Neural progenitor cell (in vitro differentiated cells): ENCODE data around the gene PLA2G5. TPM values are rescaled to one million over a fixed set of nuclear protein-coding genes. Genes with fewer than 3 reads are reported as not detected.
"Not testable (repeated sequence)": the region's sequence is repeated elsewhere in the genome, so short reads cannot be mapped to it uniquely, and the experiment has no call there.

ENCODE experiments used
- DNase-seq: peaks from one replicate; pipeline ENCODE4 v3.0.0-alpha.2; 2016; ENCODE audit warnings: low spot score
- H2AFZ ChIP-seq: fragments of 200-600 bp; sonication (generic); replicated peaks from 2 replicates; pipeline ENCODE4 v1.6.1; 2016; ENCODE audit warnings: antibody characterized with exemption
- H3F3A ChIP-seq: fragments of 200-600 bp; sonication (generic); 2 replicates; pipeline ENCODE4 v1.6.1; 2016; ENCODE audit warnings: antibody characterized with exemption, low read depth
- H3K27ac ChIP-seq: fragments of 200-600 bp; sonication (generic); 2 replicates; pipeline ENCODE4 v1.5.1; 2016; ENCODE audit warnings: mild to moderate bottlenecking
- H3K27me3 ChIP-seq: fragments of 200-600 bp; sonication (generic); 2 replicates; pipeline ENCODE4 v1.6.1; 2016; ENCODE audit warnings: mild to moderate bottlenecking, moderate library complexity
- H3K36me3 ChIP-seq: fragments of 200-600 bp; sonication (generic); 2 replicates; pipeline ENCODE4 v1.5.1; 2016
- H3K4me1 ChIP-seq: fragments of 200-600 bp; sonication (generic); 2 replicates; pipeline ENCODE4 v1.6.1; 2016; ENCODE audit warnings: mixed run types
- H3K4me2 ChIP-seq: fragments of 200-600 bp; sonication (generic); 2 replicates; pipeline ENCODE4 v1.6.1; 2016
- H3K4me3 ChIP-seq: fragments of 200-600 bp; sonication (generic); 2 replicates; pipeline ENCODE4 v1.5.1; 2016
- H3K79me2 ChIP-seq: fragments of 200-600 bp; sonication (generic); 2 replicates; pipeline ENCODE4 v1.6.1; 2016; ENCODE audit warnings: low read depth
- H3K9ac ChIP-seq: fragments of 200-600 bp; sonication (generic); 2 replicates; pipeline ENCODE4 v1.6.1; 2016
- H3K9me3 ChIP-seq: fragments of 200-600 bp; sonication (generic); 2 replicates; pipeline ENCODE4 v1.5.1; 2016; ENCODE audit warnings: low read depth
- H4K20me1 ChIP-seq: fragments of 200-600 bp; sonication (generic); 2 replicates; pipeline ENCODE4 v1.6.1; 2016; ENCODE audit warnings: low read depth
- H3K27ac Mint-ChIP-seq: 3 replicates; pipeline ENCODE4 v1.8.0; 2021; ENCODE audit warnings: mixed read lengths
- H3K27me3 Mint-ChIP-seq: 2 replicates; pipeline ENCODE4 v1.8.0; 2022; ENCODE audit warnings: low read depth, mild to moderate bottlenecking, inconsistent platforms, moderate library complexity, mixed read lengths; ENCODE audit not compliant: insufficient read depth
- H3K36me3 Mint-ChIP-seq: 3 replicates; pipeline ENCODE4 v1.8.0; 2021; ENCODE audit warnings: mixed read lengths
- H3K4me1 Mint-ChIP-seq: 3 replicates; pipeline ENCODE4 v1.8.0; 2021; ENCODE audit warnings: mixed read lengths
- H3K4me3 Mint-ChIP-seq: 3 replicates; pipeline ENCODE4 v1.8.0; 2021; ENCODE audit warnings: mild to moderate bottlenecking, moderate library complexity, mixed read lengths
- H3K9me3 Mint-ChIP-seq: 3 replicates; pipeline ENCODE4 v1.8.0; 2020; ENCODE audit warnings: mixed read lengths
- CTCF ChIP-seq: fragments of 200-600 bp; sonication (generic); IDR thresholded peaks from 2 replicates; pipeline ENCODE4 v1.5.1; 2017; ENCODE audit warnings: antibody characterized with exemption, mild to moderate bottlenecking
- EZH2 ChIP-seq: fragments of 200-600 bp; sonication (generic); IDR thresholded peaks from 2 replicates; pipeline ENCODE4 v1.6.1; 2017; ENCODE audit warnings: antibody characterized with exemption, mild to moderate bottlenecking, moderate library complexity
- EZH2phosphoT487 ChIP-seq: fragments of 200-600 bp; sonication (generic); IDR thresholded peaks from 2 replicates; pipeline ENCODE4 v1.6.1; 2017; ENCODE audit warnings: antibody characterized with exemption
- total RNA-seq: library from RNA; depleted of rRNA; stranded (reverse); fragments of >200 nt; gene quantifications from 2 replicates; pipeline ENCODE4 v1.2.3, GENCODE V29; 2015; ENCODE audit warnings: low replicate concordance

PLA2G5 gene
- total RNA-seq, 1 donor from 2014 or later, result not detected

- TF ChIP-seq EZH2phosphoT487 (no peak), EZH2 (no peak), CTCF (no peak)
- Histone ChIP-seq H4K20me1 (no peaks in the 10 kb centered on the region), H3K9me3 (no peaks in the 10 kb centered on the region), H3K36me3 (no peaks in the 10 kb centered on the region), H3K9ac (no peak overlapping the region), H3K4me1 (no peaks in the 10 kb centered on the region), H3K4me3 (no peak overlapping the region), H3K27me3 (no peaks in the 10 kb centered on the region), H3F3A (no peaks in the 10 kb centered on the region), H3K79me2 (no peaks in the 10 kb centered on the region), H3K27ac (no peak overlapping the region), H2AFZ (no peak overlapping the region), H3K4me2 (no peak overlapping the region)
- Mint-ChIP-seq H3K36me3 (no peaks in the 10 kb centered on the region), H3K4me1 (no peaks in the 10 kb centered on the region), H3K9me3 (peaks cover 3% of the 10 kb centered on the region), H3K27me3 (peaks cover 5% of the 10 kb centered on the region), H3K4me3 (no peak overlapping the region), H3K27ac (no peak overlapping the region)
- DNase-seq, result no peak
Observed at GRCh38 chr1:20058531-20058930, 11.5 kb upstream of the PLA2G5 start.

- no peaks in the 10 kb centered on the region for H3K36me3 ChIP-seq
- no peaks in the 10 kb centered on the region for H3K4me1 Mint-ChIP-seq
- H3K27ac ChIP-seq, result no peak overlapping the region
- H3K9ac ChIP-seq, result no peak overlapping the region
- H3K27me3 Mint-ChIP-seq, result peaks cover 5% of the 10 kb centered on the region
- no peak overlapping the region for H3K4me2 ChIP-seq
- no peak overlapping the region for H3K4me3 ChIP-seq
- no peaks in the 10 kb centered on the region for H3K4me1 ChIP-seq
- no peaks in the 10 kb centered on the region for H3K27me3 ChIP-seq
- H2AFZ ChIP-seq, result no peak overlapping the region
- peaks cover 2% of the 10 kb centered on the region for H3K9me3 Mint-ChIP-seq
- H3K79me2 ChIP-seq, result no peaks in the 10 kb centered on the region
- H3K4me3 Mint-ChIP-seq, result no peak overlapping the region
- H3K9me3 ChIP-seq, result no peaks in the 10 kb centered on the region
- no peak for TF ChIP-seq CTCF
- no peak for TF ChIP-seq EZH2
- TF ChIP-seq EZH2phosphoT487, result no peak
- no peaks in the 10 kb centered on the region for H3F3A ChIP-seq
- H3K36me3 Mint-ChIP-seq, result no peaks in the 10 kb centered on the region
- DNase-seq, result no peak
- no peak overlapping the region for H3K27ac Mint-ChIP-seq
- no peaks in the 10 kb centered on the region for H4K20me1 ChIP-seq
Observed at GRCh38 chr1:20059847-20060246, 10.1 kb upstream of the PLA2G5 start.

- H3K27me3 ChIP-seq, H3K36me3 ChIP-seq, H3K27ac Mint-ChIP-seq, H3K79me2 ChIP-seq, H3K9me3 Mint-ChIP-seq, H4K20me1 ChIP-seq, H3K4me1 Mint-ChIP-seq, H3K9me3 ChIP-seq, H3K4me3 Mint-ChIP-seq, H3K27me3 Mint-ChIP-seq, H3K4me1 ChIP-seq, H3K9ac ChIP-seq, H3K27ac ChIP-seq, H3K36me3 Mint-ChIP-seq, DNase-seq, H2AFZ ChIP-seq, H3F3A ChIP-seq, H3K4me2 ChIP-seq, H3K4me3 ChIP-seq: not testable (repeated sequence)
Observed at GRCh38 chr1:20060791-20061190, 9.2 kb upstream of the PLA2G5 start.

- Mint-ChIP-seq H3K4me3 (no peak overlapping the region), H3K36me3 (no peaks in the 10 kb centered on the region), H3K27ac (peak overlapping the region; percentile 34), H3K4me1 (no peaks in the 10 kb centered on the region), H3K27me3 (peaks cover 7% of the 10 kb centered on the region), H3K9me3 (peaks cover 2% of the 10 kb centered on the region)
- Histone ChIP-seq H3K4me1 (no peaks in the 10 kb centered on the region), H2AFZ (no peak overlapping the region), H3K9ac (no peak overlapping the region), H3K4me3 (no peak overlapping the region), H3K9me3 (no peaks in the 10 kb centered on the region), H3K36me3 (no peaks in the 10 kb centered on the region), H3K79me2 (no peaks in the 10 kb centered on the region), H3F3A (no peaks in the 10 kb centered on the region), H3K27ac (no peak overlapping the region), H3K27me3 (no peaks in the 10 kb centered on the region), H3K4me2 (no peak overlapping the region), H4K20me1 (no peaks in the 10 kb centered on the region)
- TF ChIP-seq CTCF (no peak), EZH2 (no peak), EZH2phosphoT487 (no peak)
- no peak for DNase-seq
Observed at GRCh38 chr1:20061866-20062265, 8.1 kb upstream of the PLA2G5 start.
